GM10266 (cell line): ENCODE measurements around the gene CPLX3.

Source experiments
- DNase-seq: peaks from one replicate; pipeline ENCODE4 v3.0.0; 2012; ENCODE audit errors: extremely low spot score
- TF ChIP-seq, protein P1 (sequence below): IDR thresholded peaks from 2 replicates; pipeline ENCODE4 v1.5.1; 2012; ENCODE audit warnings: mild to moderate bottlenecking, low read depth; ENCODE audit not compliant: control insufficient read depth, insufficient read depth; ENCODE audit errors: missing control alignments

The CPLX3 gene

DNA sequence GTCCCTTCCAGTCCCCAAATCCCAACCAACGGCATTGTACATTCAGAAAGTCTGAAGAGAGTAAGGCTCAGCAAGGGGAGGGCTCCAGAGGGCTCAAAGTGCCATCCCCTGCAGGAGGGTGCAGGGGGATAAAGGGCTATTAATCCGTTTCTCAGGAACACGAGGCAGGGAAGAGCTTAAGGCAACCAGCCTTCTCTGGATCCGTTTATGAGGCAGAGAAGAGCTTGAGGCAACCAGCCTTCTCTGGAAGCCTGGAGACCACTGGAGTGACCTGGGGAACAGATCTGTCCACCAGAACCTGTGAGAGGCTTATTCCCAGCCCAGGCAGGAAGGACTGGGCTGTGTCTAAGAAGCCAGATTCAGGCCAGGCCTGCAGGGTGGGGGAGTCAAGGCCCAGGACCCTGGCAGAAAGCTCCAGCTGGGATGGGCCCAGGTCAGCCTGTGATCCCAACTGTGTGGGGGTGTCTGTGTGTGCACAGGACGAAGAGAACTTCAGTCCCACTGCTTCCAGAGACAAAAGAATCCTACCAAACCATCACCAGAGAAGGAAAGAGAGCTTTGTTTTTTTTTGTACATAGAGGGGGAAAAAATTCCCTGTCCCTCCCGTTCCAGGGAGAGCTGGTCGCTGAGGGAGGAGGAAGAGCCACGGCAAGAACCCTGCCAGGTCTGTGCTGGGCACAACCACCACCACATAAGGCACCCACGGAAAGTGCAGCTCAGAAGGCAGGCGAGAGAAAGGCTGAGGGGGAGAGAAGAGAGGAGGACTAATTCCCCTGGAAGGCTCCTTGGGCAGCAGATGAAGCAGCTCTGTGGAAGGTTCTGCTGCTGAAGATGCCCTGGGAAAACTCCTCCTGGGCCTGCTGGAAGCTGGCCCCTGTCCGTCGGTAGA lies 18.1 kb downstream of the CPLX3 start:
- no peak for DNase-seq
- TF ChIP-seq, protein P1, sequence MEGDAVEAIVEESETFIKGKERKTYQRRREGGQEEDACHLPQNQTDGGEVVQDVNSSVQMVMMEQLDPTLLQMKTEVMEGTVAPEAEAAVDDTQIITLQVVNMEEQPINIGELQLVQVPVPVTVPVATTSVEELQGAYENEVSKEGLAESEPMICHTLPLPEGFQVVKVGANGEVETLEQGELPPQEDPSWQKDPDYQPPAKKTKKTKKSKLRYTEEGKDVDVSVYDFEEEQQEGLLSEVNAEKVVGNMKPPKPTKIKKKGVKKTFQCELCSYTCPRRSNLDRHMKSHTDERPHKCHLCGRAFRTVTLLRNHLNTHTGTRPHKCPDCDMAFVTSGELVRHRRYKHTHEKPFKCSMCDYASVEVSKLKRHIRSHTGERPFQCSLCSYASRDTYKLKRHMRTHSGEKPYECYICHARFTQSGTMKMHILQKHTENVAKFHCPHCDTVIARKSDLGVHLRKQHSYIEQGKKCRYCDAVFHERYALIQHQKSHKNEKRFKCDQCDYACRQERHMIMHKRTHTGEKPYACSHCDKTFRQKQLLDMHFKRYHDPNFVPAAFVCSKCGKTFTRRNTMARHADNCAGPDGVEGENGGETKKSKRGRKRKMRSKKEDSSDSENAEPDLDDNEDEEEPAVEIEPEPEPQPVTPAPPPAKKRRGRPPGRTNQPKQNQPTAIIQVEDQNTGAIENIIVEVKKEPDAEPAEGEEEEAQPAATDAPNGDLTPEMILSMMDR: no peak

DNA sequence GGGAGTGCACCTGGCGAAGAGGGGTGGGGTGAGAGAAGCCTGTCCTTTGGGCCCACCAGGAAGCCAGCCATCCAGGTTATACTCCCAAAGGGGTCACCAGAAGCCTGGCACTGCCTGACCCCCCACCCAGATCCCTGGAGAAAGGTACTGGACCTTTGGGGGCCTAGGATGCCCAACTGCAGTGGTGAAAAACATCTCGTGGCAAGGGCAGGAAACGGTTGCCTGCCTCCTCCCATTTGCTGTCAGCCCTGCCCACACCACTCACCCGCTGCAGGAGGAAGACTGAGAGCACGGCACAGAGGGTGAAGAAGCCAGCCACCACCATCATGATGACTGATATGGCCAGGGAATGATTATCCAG lies 18.8 kb downstream of the CPLX3 start:
- no peak for DNase-seq
- TF ChIP-seq, protein P1: no peak

DNA sequence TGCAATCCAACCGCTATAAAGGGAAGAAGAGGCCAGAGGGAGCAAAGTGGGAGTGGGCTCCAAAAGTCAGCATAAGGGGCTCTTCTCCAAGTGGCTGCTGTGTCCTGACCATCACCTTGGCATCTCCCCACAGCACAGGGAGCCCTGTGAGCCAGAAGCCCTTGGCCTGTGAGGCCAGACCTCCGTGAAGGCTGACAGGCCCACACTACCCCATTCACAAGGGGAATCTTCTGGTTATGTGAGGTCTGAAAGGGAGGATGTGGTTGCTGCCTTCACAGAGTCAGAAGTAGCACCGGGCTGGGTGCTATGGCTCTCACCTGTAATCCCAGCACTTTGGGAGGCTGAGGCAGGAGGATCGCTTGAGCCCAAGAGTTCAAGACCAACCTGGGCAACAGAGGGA lies 19.2 kb downstream of the CPLX3 start:
- TF ChIP-seq, protein P1: no peak
- DNase-seq: no peak

DNA sequence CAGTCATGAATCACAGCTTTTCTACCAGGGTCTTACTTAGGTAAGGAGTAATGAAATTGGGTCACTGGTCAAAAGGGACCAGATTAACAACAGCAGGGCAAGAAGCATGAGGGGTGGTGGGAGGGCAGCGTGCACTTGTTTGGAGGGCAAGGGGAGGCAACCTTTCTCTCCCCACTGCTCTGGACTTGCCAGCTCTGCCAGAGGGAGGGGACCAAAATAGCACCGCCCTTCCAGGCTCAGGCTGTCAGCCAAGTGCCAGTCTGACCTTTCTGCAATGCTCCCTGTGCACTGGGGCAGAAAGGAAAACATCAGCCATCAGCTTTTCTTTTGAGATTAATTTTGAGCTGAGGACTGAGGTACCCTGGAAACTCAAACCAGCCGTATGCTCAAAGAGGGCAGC lies 21.0 kb downstream of the CPLX3 start:
- DNase-seq: no peak
- TF ChIP-seq, protein P1: no peak

DNA sequence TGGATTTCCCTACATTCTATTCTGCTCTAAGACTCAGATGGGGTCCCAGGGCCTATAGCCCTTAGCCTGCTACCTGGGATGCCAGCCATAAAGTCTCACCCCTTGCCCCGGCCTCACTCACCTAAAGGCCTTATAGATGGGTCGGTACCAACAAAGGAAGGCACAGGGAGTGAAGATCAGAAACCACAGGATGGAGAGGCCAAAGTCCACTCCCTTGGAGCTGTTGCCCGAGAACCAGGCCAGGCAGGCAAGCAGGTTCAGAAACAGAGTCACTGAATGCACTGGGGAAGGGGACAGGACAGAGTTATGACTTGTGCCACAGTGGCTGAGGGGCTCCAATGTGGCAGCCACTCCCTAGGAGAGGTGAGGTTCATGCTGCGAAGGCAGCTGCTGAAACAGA lies 24.0 kb downstream of the CPLX3 start:
- no peak for DNase-seq
- TF ChIP-seq, protein P1: no peak

DNA sequence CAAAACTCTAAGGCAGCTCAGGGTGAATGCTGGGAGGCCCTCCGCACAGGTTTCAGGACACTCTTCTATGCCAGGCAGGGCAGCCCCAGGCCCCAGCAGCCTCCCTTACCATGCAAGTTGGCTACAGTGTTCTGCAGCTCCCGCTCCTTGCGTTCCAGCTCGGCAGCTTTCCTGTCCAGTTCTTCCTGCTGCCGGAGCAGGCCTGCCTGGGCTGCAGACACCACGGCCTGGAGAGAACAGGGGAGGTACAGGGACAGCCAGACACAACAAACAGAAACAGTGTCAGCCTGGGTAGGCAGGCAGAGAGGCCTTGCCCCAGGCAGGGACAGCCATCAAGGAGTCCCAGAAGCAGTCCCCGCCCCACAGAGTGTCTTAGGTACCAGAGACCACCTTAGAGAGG lies 25.5 kb downstream of the CPLX3 start:
- TF ChIP-seq, protein P1: no peak
- no peak for DNase-seq

DNA sequence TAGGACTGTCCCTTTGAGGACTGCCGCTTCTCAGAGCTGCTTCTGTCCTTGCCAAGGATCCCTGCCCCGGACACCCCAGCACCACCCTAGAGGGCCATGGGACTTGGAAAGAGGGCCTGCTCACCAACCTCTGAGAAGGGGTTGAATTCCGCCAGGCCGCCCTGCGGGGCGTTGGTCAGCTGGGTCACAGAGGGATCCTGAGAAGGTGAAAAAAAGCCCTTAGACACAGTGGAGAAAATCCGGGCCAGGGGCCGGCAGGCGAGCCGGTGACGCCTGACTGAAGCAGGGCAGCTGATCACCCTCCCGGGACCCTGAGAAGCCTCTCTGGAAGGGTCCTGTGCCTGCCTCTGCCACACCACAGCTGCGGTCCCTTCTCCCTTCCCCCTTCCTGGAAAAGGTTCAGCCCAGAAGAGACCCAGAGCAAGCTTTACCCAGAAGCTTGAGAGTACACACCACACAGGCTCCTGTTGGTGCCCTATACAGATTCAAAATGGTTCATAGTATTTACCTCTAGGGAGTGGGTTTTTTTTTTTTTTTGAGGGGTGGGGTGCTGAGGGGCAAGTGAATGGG lies 28.1 kb downstream of the CPLX3 start:
- no peak for DNase-seq
- TF ChIP-seq, protein P1: no peak
